SK-N-SH treated with all-trans-retinoic acid at 6 μM for 48 hours (cell line): Measurements from ENCODE around the gene DRGX.

Experiments
- ATAC-seq: fragments of 200-7000 bp; cut with Tn5 transposase; 3 replicates; pipeline ENCODE4 v1.9.1; 2020; ENCODE audit warnings: mild to moderate bottlenecking, moderate library complexity
- ARNTL ChIP-seq: fragments of 450-650 bp; formaldehyde crosslinking; IDR thresholded peaks from 2 replicates; pipeline ENCODE4 v1.5.0; 2020; ENCODE audit warnings: low read depth, mild to moderate bottlenecking, moderate library complexity, borderline replicate concordance
- BACH2 ChIP-seq: fragments of 250-450 bp; sonication (Bioruptor Pico); IDR thresholded peaks from 2 replicates; pipeline ENCODE4 v1.9.0; 2021; ENCODE audit warnings: mild to moderate bottlenecking, borderline replicate concordance
- CSDC2 ChIP-seq: fragments of 250-450 bp; sonication (Bioruptor Pico); IDR thresholded peaks from 2 replicates; pipeline ENCODE4 v1.5.0; 2020; ENCODE audit warnings: mild to moderate bottlenecking, moderate library complexity
- ESRRG ChIP-seq: fragments of 250-450 bp; sonication (Bioruptor Pico); IDR thresholded peaks from 2 replicates; pipeline ENCODE4 v1.6.1; 2021; ENCODE audit warnings: mild to moderate bottlenecking
- GLIS3 ChIP-seq: fragments of 250-450 bp; sonication (Bioruptor Pico); IDR thresholded peaks from 2 replicates; pipeline ENCODE4 v1.5.0; 2020; ENCODE audit warnings: mild to moderate bottlenecking, moderate library complexity
- ISL1 ChIP-seq: fragments of 250-450 bp; sonication (Bioruptor Pico); IDR thresholded peaks from 2 replicates; pipeline ENCODE4 v2.1.2; 2022; ENCODE audit warnings: mild to moderate bottlenecking, moderate library complexity
- OSR1 ChIP-seq: fragments of 250-450 bp; sonication (Bioruptor Pico); IDR thresholded peaks from 2 replicates; pipeline ENCODE4 v1.8.0; 2022; ENCODE audit warnings: moderate library complexity, mild to moderate bottlenecking, inconsistent platforms
- PPARA ChIP-seq: fragments of 250-450 bp; sonication (Bioruptor Pico); IDR thresholded peaks from 2 replicates; pipeline ENCODE4 v1.5.0; 2020; ENCODE audit warnings: mild to moderate bottlenecking, borderline replicate concordance
- RARB ChIP-seq: fragments of 250-450 bp; sonication (Bioruptor Pico); IDR thresholded peaks from 2 replicates; pipeline ENCODE4 v1.8.0; 2021; ENCODE audit warnings: mild to moderate bottlenecking, moderate library complexity
- SNAI2 ChIP-seq: fragments of 250-450 bp; sonication (Bioruptor Pico); IDR thresholded peaks from 2 replicates; pipeline ENCODE4 v1.5.0; 2020; ENCODE audit warnings: mild to moderate bottlenecking, moderate library complexity
- TCF4 ChIP-seq: fragments of 250-450 bp; sonication (Bioruptor Pico); IDR thresholded peaks from 2 replicates; pipeline ENCODE4 v1.8.0; 2021; ENCODE audit warnings: mild to moderate bottlenecking, moderate library complexity, borderline replicate concordance
- TOX ChIP-seq: fragments of 250-450 bp; sonication (Bioruptor Pico); IDR thresholded peaks from 2 replicates; pipeline ENCODE4 v1.8.0; 2021; ENCODE audit warnings: mild to moderate bottlenecking, moderate library complexity, borderline replicate concordance
- ZC3H10 ChIP-seq: fragments of 250-450 bp; sonication (Bioruptor Pico); IDR thresholded peaks from 2 replicates; pipeline ENCODE4 v1.5.1; 2021; ENCODE audit warnings: mild to moderate bottlenecking, moderate library complexity
- ZFP3 ChIP-seq: fragments of 250-450 bp; sonication (Bioruptor Pico); IDR thresholded peaks from 2 replicates; pipeline ENCODE4 v1.5.0; 2020; ENCODE audit warnings: mild to moderate bottlenecking, moderate library complexity
- ZFP30 ChIP-seq: fragments of 450-650 bp; formaldehyde crosslinking; IDR thresholded peaks from 2 replicates; pipeline ENCODE4 v1.5.0; 2022; ENCODE audit warnings: mild to moderate bottlenecking, moderate library complexity
- ZNF565 ChIP-seq: fragments of 450-650 bp; formaldehyde crosslinking; conservative IDR thresholded peaks from 2 replicates; pipeline ENCODE4 v1.5.0; 2020; ENCODE audit warnings: low read depth, mild to moderate bottlenecking, moderate library complexity
- ZNF70 ChIP-seq: fragments of 450-650 bp; formaldehyde crosslinking; IDR thresholded peaks from 2 replicates; pipeline ENCODE4 v1.5.0; 2020; ENCODE audit warnings: mild to moderate bottlenecking, moderate library complexity
- ZNF8 ChIP-seq: fragments of 450-650 bp; formaldehyde crosslinking; IDR thresholded peaks from 2 replicates; pipeline ENCODE4 v1.5.0; 2020; ENCODE audit warnings: mild to moderate bottlenecking, moderate library complexity
- TF ChIP-seq, protein P1 (sequence below): fragments of 250-450 bp; sonication (Bioruptor Pico); IDR thresholded peaks from 2 replicates; pipeline ENCODE4 v1.5.0; 2020; ENCODE audit warnings: mild to moderate bottlenecking, moderate library complexity
- TF ChIP-seq, protein P2 (sequence below): fragments of 250-450 bp; sonication (Bioruptor Pico); IDR thresholded peaks from 2 replicates; pipeline ENCODE4 v1.5.1; 2020; ENCODE audit warnings: low read depth, mild to moderate bottlenecking, moderate library complexity
- TF ChIP-seq, protein P3 (sequence below): fragments of 250-450 bp; sonication (Bioruptor Pico); IDR thresholded peaks from 2 replicates; pipeline ENCODE4 v1.8.0; 2020; ENCODE audit warnings: mild to moderate bottlenecking, moderate library complexity, borderline replicate concordance
- TF ChIP-seq, protein P4 (sequence below): fragments of 250-450 bp; sonication (Bioruptor Pico); IDR thresholded peaks from 2 replicates; pipeline ENCODE4 v1.8.0; 2021; ENCODE audit warnings: low read depth, mild to moderate bottlenecking, moderate library complexity, borderline replicate concordance

Gene DRGX

DNA sequence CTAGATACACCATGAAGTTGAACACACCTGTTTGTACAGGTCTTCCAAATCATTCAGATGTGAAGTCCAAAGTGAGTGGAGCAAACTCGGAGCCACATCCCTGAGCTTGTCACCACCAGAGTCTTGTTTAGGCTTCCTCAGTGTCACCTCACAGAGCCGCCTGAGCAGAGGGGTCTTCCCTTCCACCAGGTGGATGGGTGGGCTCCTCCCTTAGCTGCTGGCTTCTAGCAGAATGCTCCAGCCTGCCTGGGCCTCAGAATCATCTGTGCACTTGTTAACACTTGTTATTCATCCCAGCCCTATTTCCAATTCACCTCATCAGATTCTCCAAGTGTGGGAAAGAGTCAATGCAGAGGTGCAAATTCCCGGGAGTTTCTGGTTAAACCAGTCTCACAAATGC, 64.5 kb downstream of the DRGX start:
- TF ChIP-seq RARB (CRISPR knock-in tag): no peak
- TF ChIP-seq ZNF565 (CRISPR knock-in tag): no peak
- TF ChIP-seq ZFP3 (CRISPR knock-in tag): no peak
- no peak for TF ChIP-seq ISL1 (CRISPR knock-in tag)
- no peak for TF ChIP-seq CSDC2 (CRISPR knock-in tag)
- TF ChIP-seq ZNF70 (CRISPR knock-in tag): no peak
- TF ChIP-seq, protein P1, sequence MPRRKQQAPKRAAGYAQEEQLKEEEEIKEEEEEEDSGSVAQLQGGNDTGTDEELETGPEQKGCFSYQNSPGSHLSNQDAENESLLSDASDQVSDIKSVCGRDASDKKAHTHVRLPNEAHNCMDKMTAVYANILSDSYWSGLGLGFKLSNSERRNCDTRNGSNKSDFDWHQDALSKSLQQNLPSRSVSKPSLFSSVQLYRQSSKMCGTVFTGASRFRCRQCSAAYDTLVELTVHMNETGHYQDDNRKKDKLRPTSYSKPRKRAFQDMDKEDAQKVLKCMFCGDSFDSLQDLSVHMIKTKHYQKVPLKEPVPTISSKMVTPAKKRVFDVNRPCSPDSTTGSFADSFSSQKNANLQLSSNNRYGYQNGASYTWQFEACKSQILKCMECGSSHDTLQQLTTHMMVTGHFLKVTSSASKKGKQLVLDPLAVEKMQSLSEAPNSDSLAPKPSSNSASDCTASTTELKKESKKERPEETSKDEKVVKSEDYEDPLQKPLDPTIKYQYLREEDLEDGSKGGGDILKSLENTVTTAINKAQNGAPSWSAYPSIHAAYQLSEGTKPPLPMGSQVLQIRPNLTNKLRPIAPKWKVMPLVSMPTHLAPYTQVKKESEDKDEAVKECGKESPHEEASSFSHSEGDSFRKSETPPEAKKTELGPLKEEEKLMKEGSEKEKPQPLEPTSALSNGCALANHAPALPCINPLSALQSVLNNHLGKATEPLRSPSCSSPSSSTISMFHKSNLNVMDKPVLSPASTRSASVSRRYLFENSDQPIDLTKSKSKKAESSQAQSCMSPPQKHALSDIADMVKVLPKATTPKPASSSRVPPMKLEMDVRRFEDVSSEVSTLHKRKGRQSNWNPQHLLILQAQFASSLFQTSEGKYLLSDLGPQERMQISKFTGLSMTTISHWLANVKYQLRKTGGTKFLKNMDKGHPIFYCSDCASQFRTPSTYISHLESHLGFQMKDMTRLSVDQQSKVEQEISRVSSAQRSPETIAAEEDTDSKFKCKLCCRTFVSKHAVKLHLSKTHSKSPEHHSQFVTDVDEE (CRISPR knock-in tag): no peak
- no peak for ATAC-seq

DNA sequence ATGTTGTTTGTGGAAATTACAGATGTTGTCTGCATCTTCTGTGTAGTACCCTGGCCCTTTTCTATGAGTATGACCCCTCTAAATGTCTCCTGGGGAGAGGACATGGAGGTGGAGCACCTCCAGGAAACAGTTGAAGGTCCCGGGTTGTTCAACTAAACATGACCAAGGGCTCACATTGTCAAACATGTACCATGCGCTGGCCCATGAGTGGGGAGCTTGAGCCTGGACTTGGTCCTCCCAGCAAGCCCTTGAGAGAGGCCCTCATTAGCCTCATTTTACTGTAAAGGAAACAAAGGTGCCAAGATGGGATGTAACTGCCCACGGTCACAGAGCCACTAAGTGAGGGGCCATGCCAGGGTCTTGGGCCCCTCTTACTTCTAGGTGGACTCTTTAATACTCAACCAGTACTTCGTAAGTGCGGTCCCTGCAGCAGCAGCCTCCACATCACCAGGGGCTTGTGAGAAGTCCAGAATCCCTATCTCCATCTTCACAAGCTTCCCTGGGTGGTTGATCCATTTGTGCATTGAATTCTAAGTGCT, 65.7 kb downstream of the DRGX start:
- TF ChIP-seq, protein P2, sequence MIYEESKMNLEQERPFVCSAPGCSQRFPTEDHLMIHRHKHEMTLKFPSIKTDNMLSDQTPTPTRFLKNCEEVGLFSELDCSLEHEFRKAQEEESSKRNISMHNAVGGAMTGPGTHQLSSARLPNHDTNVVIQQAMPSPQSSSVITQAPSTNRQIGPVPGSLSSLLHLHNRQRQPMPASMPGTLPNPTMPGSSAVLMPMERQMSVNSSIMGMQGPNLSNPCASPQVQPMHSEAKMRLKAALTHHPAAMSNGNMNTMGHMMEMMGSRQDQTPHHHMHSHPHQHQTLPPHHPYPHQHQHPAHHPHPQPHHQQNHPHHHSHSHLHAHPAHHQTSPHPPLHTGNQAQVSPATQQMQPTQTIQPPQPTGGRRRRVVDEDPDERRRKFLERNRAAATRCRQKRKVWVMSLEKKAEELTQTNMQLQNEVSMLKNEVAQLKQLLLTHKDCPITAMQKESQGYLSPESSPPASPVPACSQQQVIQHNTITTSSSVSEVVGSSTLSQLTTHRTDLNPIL: no peak
- TF ChIP-seq ISL1 (CRISPR knock-in tag) (no peak), RARB (CRISPR knock-in tag) (no peak), BACH2 (CRISPR knock-in tag) (no peak), ARNTL (CRISPR knock-in tag) (no peak), ESRRG (CRISPR knock-in tag) (no peak), CSDC2 (CRISPR knock-in tag) (no peak), TOX (no peak), ZFP30 (CRISPR knock-in tag) (no peak), ZFP3 (CRISPR knock-in tag) (no peak), ZNF8 (CRISPR knock-in tag) (no peak), ZC3H10 (CRISPR knock-in tag) (no peak), OSR1 (CRISPR knock-in tag) (no peak), SNAI2 (CRISPR knock-in tag) (no peak), TCF4 (no peak), PPARA (CRISPR knock-in tag) (no peak)
- TF ChIP-seq, protein P3, sequence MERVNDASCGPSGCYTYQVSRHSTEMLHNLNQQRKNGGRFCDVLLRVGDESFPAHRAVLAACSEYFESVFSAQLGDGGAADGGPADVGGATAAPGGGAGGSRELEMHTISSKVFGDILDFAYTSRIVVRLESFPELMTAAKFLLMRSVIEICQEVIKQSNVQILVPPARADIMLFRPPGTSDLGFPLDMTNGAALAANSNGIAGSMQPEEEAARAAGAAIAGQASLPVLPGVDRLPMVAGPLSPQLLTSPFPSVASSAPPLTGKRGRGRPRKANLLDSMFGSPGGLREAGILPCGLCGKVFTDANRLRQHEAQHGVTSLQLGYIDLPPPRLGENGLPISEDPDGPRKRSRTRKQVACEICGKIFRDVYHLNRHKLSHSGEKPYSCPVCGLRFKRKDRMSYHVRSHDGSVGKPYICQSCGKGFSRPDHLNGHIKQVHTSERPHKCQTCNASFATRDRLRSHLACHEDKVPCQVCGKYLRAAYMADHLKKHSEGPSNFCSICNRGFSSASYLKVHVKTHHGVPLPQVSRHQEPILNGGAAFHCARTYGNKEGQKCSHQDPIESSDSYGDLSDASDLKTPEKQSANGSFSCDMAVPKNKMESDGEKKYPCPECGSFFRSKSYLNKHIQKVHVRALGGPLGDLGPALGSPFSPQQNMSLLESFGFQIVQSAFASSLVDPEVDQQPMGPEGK (CRISPR knock-in tag): no peak
- TF ChIP-seq, protein P4, sequence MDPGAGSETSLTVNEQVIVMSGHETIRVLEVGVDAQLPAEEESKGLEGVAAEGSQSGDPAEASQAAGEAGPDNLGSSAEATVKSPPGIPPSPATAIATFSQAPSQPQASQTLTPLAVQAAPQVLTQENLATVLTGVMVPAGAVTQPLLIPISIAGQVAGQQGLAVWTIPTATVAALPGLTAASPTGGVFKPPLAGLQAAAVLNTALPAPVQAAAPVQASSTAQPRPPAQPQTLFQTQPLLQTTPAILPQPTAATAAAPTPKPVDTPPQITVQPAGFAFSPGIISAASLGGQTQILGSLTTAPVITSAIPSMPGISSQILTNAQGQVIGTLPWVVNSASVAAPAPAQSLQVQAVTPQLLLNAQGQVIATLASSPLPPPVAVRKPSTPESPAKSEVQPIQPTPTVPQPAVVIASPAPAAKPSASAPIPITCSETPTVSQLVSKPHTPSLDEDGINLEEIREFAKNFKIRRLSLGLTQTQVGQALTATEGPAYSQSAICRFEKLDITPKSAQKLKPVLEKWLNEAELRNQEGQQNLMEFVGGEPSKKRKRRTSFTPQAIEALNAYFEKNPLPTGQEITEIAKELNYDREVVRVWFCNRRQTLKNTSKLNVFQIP (CRISPR knock-in tag): no peak
- TF ChIP-seq, all 23 proteins: peak for 0
- ATAC-seq: no peak

DNA sequence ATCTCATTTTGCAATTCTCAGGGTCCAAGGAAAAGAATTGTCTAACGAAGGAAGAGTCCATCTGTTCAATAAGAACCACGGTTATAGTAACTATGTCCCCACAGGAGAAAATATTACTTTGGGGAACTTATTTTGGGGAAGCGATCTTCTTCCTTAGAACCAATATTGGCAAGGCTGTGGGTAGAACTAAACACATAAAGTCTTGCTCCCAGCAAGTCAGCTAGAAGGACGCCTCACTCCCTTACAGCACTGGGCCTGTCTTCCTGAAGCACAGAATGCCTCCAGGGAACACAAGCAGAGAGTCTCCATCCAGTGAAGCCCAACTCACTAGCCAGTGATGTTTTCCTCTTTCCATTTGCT, 66.8 kb downstream of the DRGX start:
- ATAC-seq: no peak
- TF ChIP-seq, protein P3 (CRISPR knock-in tag): no peak
- TF ChIP-seq ZNF70 (CRISPR knock-in tag) (no peak), GLIS3 (CRISPR knock-in tag) (no peak), ZFP3 (CRISPR knock-in tag) (no peak), SNAI2 (CRISPR knock-in tag) (no peak), TCF4 (no peak), ZNF565 (CRISPR knock-in tag) (no peak), ZNF8 (CRISPR knock-in tag) (no peak), CSDC2 (CRISPR knock-in tag) (no peak)
- TF ChIP-seq, protein P4 (CRISPR knock-in tag): no peak
